ENCODE measurements around the gene PGAP3. TPM values are rescaled to one million over a fixed set of nuclear protein-coding genes. Genes with fewer than 3 reads are reported as not detected.

PGAP3 gene
- total RNA-seq, 1 donor from 2014 or later = 13.6 TPM

DNA sequence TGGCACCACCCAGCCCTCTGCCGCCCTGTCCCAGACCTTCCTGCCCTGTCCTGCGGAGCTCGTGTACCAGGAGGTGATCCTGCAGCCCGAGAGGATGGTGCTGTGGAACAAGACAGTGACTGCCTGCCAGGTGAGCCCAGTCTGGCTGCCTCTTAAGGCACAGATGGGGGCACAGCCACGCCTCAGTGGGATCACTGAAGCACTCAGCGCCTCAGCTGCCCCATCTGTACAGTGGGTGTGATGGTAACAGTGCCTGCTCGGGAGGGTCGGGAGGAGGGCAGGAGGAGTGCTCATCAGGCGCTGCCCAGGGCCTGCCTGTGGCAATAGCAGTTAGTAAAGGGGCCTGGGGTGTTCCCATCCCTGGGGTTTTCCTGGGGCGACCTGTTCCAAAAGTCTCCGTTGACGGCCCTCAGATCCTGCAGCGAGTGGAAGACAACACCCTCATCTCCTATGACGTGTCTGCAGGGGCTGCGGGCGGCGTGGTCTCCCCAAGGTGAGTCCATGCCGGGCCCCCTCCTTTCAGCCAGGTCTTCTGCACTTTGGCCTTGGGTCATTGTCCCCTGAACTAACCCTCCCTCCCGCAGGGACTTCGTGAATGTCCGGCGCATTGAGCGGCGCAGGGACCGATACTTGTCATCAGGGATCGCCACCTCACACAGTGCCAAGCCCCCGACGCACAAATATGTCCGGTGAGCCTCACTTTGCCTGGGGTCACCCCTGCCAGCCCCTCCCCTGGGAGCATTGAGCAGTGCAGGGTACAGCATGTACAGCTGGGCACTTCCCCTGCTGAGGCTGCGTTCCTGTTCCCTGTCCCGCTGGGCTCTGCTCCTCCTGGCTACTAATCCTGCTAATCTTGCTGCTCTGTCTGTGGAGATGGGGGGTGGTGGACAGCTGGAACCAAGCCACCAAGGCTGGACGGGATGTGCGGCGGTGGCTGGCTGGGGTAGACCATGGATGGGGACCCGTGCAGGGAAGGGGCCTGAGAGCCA is 27.2 kb downstream of the PGAP3 start:
- DNase-seq (ENCODE audit: low spot score) = no peak

DNA sequence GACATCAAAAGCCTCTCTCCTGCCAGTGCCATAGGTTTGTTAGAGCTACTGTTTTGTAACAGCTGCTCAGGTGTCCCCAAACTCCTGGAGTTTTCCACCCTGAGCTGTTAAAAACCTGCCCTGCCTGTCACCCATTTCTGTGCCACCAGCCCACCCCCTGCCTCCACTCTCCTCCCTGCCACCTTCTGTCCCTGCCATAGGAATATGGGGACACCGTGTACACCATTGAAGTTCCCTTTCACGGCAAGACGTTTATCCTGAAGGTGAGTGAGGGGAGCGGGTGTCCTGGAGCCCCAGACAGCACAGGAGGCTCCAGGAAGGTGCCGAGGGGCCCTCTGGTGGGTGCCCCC is 27.9 kb downstream of the PGAP3 start:
- DNase-seq (ENCODE audit: low spot score) = no peak

DNA sequence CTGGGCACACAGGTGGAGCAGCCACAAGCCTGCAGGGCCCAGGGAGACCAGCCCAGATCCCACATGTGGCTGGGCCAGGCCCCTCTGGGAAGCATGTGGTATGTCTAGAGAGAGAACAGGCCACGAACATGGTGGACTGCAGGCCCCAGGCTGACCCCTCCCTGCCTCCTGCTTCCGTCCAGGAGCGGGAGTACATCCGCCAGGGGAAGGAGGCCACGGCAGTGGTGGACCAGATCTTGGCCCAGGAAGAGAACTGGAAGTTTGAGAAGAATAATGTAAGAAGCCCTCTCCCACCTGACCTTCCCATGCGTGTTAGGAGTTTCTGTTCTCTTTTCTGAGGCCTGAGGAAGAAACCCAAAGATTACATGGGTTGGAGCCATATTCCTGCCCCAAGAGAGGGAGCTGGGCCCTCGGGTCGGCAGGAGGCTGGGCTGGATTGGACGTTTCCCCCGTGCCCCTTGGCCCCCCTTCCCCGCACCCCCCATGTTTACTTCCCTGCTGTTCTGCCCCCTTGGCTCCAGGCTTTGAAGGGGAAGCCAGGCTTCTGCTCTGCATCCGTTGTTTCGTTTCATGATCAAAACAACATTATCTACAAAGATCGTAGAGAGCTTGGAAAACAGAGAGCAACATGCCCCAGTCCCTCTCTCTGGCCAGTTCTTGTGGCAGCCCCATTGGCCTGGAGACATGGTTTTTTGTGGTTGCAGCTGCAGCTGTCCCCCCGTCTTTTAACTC is 28.4 kb downstream of the PGAP3 start:
- DNase-seq (ENCODE audit: low spot score) = no peak

DNA sequence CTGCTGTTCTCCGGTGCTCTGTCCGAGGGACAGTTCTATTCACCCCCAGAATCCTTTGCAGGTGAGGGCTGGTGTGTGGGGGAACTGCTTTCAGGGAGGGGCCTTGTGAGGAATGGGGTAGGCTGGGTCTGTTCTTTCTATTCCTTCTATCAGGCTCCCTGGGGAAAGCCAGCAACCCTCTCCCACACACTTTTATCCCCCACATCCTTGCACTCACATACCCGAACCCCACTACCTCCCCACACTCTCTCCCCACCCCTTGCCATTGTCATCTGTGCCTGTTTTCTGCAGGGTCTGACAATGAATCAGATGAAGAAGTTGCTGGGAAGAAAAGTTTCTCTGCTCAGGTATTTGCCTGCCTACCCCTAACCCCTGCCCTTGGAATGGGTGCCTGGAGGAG is 29.1 kb downstream of the PGAP3 start:
- no peak for DNase-seq (ENCODE audit: low spot score)

DNA sequence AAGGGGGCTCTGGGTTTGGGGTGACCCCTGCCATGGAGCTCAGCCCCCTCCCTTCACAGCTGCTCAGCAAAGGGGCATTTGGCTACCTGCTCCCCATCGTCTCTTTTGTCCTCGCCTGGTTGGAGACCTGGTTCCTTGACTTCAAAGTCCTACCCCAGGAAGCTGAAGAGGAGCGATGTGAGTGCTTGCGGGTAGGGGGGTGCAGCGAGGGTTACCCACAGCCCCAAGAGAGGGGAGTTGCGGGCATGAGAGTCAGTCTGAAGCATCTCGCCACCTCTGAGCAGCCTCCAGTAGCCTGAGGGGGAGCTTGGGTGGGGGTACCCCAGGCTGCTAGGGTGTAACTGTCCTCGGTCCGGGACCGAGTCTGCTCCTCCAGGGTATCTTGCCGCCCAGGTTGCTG is 29.5 kb downstream of the PGAP3 start:
- DNase-seq (ENCODE audit: low spot score) = no peak

DNA sequence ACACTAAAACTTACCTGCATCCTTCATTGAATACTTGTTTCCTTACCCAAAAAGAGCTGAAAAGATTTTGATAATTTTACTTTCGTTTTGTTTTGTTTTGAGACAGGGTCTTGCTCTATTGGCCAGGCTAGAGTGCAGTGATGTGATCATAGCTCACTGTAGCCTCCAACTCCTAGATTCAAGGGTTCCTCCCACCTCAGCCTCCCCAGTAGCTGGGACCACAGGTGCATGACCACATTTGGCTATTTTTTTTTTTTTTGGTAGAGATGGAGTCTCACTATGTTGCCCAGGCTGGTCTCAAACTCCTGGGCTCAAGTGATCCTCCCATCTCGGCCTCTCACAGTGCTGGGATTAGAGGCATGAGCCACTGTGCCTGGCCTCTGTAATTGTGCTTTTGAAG is 32.8 kb downstream of the PGAP3 start:
- no peak for DNase-seq (ENCODE audit: low spot score)

DNA sequence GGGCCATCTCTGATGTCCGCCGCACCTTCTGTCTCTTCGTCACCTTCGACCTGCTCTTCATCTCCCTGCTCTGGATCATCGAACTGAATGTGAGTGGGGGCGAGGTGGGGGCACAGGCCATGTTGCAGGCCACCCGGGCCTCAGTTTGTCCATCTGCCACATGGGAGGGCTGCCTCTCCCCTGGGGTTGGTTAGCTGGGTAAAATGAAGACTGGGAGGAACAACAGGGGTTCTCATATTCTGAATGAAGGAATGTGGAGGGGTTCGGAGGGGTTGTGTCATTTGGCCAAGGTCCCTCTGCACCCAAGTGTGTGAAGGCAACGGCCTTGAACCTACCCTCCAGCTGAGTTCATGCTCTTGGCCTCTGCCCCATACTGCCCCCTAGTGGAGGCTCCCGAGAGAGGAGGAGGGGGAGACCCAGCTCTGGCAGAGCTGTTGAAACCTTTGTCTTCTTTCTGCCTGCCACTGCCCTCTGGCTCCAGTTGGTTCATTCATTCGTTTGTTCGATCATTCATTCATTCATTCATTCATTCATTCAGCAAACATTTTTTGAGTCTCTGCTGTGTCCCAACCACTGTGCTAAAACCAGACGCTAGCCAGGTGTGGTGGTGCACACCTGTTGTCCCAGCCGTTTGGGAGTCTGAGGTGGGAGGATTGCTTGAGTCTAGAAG is 34.1 kb downstream of the PGAP3 start:
- no peak for DNase-seq (ENCODE audit: low spot score)

DNA sequence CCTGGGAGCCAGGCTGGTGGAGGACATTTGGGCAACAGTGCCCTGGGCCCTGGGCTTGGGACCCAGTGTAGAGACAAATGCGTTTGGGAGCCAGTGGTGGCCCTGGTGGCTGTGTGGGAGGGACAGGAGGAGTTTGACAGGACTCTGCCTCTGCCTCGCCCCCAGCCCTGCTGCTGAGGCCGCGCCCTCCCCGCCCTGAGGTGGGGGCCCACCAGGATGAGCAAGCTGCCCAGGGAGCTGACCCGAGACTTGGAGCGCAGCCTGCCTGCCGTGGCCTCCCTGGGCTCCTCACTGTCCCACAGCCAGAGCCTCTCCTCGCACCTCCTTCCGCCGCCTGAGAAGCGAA is 34.6 kb downstream of the PGAP3 start:
- DNase-seq (ENCODE audit: low spot score) = no peak

DNA sequence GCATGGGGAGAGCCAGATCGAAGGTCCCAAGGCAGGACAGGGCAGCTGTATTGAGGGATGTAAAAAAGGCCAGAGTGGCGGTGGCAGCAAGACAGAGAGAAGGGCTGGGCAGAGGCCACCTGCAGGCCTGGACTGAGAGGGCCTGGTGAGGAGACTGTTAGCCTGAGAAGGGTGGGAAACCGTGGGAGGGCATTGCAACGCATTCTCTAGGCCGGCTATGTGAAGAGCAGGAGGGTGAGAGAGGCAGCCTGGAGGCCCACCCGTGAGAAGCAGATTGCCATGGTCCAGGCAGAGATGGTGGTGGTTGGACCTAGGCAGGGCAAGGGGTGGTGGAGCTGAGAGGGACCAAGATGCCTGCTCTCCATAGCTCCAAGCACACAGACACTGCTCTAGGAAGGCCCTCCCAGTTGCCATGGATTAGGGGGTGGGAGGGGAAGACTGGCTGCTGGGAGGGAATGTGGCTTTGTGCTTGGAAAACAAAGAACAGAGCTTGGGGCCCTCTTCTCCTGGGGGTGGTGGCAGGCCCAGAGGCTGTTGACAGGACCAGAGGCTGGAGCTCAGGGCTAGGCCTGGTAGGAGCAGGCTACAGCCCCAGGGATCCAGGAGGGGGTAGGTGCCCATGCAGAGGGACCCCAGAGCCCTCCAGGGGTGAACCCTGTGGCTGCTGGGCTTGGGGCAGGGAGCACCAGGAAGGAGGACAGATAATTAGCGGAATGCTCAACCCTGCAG is 35.1 kb downstream of the PGAP3 start:
- no peak for DNase-seq (ENCODE audit: low spot score)

DNA sequence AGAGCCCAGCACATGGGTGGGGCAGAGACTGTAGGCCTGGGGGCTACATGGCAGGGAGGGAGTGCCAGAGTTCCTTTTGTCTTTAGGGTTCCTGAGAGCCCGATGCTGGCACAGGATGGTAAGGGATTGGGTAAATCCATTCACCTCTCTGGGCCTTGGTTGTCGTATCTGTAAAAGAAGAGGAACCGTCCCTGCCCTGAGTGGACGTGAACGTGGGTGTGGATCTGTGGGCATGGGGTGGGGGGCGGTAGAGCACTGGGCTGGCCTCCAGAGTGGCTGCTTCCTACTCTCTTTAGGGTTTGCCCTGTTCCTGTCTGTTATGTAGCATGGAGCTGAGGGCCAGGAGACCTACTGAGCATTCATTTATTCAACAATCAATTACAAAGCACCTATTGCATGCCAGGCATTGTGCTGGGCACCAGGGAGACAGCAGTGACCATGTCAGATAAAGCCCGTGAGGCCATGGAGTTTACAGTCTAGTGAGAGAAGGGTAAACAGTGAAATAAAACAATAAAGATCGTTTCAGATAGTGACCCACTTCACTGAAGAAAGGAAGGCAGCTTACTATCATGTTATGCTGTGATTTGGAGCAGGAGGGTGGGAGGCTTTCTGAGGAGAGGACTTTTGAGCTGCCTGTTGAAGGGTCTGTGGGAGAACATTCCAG is 35.8 kb downstream of the PGAP3 start:
- DNase-seq (ENCODE audit: low spot score) = no peak

DNA sequence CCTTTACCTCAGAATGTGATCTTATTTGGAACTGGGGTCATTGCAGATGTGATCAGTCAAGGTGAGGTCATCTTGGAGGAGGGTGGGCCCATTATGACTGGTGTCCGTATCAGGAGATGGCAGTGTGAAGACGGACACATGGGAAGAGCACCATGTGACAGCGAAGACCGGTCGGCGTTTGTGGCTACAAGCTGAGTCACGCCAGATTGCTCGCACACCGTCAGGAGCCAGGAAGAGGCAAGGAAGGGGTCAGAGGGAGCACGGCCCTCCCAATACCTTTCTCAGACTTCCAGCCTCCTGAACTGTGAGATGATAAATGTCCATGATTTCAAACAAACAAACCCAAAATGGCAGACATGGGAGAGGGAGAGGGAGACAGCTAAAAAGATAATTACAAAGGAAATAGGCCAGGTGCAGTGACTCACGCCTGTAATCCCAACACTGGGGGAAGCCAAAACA is 37.7 kb downstream of the PGAP3 start:
- no peak for DNase-seq (ENCODE audit: low spot score)

DNA sequence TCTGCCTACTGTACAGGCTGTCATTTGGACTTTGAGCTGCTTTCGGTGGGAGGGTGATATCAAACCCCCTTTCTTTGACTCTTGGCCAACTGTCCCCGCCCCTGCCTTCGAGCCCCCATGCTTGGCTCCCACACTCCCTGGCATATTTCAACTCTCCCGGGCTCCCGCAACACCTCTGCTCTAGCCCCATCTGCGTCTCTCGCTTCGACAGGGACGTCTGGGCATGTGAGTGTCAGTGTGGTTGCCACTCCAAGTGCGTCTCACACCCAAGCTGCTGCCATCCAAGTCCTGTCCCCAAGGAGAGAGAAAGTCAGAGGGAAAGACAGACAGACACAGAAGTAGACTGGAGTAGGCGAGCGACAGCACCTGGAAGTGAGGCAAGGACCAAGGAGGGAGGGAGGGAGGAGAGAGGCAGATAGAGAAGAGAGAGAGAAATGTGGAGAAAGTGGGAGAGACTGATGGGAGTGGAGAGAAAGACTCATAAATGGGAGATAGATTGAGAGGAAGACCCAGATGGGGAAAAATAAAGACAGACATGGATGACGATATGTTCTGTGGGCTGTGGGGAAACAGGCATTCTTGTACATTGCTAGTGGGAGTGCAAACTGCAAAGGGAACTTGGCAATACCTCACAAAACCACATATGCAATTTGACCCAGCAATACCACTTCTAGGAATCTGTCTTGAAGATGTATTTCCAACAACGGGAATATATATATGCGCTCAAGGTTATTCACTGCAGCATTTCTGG is 39.1 kb downstream of the PGAP3 start:
- no peak for DNase-seq (ENCODE audit: low spot score)

DNA sequence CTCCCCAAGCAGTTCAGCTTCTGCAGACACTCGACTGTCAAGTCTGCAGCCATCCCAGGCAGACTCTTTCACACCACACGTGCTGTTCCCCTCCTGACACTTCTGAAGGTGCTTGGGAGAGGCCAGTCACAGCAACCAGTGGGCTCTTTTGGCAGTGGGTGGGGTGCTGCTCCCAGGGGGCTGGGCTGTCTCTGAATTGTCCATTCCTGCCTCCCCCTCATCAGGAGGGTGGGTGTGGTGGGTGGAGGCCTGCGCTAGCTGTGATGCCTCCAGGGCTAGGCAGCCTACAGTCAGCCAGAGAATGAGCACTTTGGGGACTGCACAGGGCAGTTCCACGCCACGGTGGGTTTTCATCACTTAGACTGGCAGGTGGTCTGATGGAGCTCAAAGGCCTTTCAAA is 40.6 kb downstream of the PGAP3 start:
- DNase-seq (ENCODE audit: low spot score) = no peak

DNA sequence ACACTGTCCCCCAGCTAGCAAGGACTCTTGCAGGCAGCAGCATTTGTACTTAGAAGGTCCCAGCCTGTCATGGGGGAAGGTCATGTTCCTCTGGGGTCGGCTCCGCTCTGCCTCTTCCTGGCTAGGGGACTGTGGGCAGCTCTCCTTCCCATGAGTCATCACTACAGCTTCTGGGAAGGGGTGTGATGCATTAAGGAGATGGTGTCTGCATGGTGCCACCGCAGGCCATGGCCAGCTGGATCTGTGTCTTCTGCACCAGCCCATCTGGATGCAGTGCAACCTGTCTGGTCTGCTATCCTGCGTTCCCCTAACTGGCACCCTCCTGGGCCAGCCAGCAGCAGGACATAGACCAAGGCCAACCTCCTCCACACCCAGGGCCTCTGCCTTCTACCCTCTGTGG is 44.6 kb downstream of the PGAP3 start:
- DNase-seq (ENCODE audit: low spot score) = no peak

DNA sequence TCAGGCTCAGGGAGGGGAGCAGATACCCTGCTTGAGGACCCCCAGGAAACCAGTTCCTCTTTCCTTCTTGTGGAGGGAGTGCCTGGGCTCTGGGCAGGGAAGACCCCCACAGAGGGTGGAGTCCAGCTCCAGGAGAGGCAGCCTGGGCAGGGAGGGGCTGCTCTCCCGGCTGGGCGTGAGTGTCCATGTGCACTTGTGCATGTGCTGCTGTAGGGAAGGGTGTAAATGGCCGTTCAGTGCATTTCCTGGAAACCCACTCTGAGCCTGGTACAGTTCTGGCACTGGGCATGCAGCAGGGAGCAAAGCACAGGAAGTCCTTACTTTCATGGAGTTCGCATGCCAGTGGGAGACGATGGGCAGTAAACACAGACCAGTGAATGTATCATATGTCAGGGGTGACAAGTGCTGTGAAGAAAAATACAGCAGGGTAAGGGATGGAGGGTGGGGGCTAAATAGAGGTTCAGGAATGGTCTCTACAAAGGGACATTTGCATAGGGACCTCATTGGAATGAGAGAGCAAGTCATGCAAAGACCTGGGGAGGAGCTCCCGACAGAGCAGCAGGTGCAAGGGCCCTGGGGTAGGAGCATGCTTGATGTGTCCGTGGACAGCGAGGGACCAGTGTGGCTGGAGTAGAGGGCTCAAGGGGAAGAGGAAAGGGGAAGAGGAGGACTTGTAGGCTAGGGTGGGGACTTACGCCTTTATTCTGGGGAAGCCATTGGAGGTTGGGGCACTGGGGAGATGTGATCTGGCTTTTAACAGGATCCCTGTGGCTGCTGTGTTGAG is 45.4 kb downstream of the PGAP3 start:
- DNase-seq (ENCODE audit: low spot score) = no peak

DNA sequence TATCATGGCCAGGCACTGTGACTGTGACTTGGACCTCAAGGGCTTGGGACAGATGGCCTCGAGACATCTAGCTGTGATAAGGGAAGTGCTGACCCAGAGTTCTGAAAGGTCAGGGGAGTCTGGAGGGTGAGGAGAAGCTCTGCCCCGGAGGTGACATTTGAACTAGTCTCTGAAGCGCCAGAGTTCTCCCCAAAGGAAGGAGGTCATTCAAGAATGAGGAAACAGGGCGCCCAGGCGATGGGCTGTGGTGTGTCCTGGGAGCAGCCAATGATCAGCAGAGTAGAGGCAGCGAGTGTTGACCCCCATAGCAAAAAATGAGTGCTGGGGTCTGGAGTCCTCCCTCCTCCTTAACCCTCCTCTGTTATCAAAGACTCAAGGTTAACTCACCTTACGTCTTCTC is 46.0 kb downstream of the PGAP3 start:
- no peak for DNase-seq (ENCODE audit: low spot score)

DNA sequence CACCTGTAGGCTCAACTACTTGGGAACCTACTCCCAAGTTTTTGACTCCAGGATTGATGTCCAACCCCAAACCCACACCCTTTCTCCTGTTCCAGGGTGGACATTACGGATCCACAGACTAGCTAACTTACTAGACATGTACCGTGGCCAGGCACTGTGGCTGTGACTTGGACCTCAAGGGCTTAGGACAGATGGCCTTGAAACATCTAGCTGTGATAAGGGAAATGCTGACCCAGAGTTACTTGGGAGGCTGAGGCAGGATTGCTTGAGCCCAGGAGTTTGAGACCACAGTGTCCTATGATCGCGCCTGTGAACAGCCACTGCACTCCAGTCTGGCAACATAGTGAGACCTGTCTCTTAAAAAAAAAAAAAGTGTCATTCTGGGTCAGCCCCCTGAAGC is 46.8 kb downstream of the PGAP3 start:
- DNase-seq (ENCODE audit: low spot score) = no peak

DNA sequence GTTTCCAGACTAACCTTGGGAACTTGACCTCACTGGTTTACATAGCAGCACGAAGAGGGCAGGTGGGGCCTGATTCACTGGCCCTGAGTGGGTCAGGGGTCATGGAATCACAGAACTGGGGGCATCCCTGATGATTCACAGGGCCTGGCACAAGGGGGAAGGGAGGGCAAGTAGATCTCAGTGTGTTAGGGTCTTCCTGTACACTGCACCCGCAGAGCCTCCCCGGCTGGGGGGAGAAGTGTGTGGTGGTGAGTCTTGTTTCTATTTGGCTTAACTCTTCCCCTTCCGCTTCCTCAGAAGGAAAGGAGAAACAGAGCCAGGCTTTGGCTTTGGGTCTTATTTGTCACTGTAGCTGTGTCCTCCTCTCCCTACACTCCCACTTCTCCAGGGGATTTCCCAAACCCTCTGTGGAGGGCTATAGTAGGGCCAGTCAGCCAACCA is 47.2 kb downstream of the PGAP3 start:
- no peak for DNase-seq (ENCODE audit: low spot score)

All from mesenteric fat pad (tissue), 1 donor.